GM18907 (cell line): ENCODE data around the gene PPP2R2C.

Source experiments
- ATAC-seq: cut with Tn5 transposase; IDR thresholded peaks from one replicate; pipeline ENCODE4 v1.9.1; 2021; ENCODE audit warnings: mild to moderate bottlenecking, moderate library complexity; ENCODE audit not compliant: unreplicated experiment

The PPP2R2C gene

GRCh38 chr4:6472387-6473263 lies at the start of gene PPP2R2C:
PPP2R2C (minus strand) TSS chr4:6472614; CDS start chr4:6472229, 385 bp downstream.
- ATAC-seq, result no peak

GRCh38 chr4:6520978-6521377 lies 48.6 kb upstream of the PPP2R2C start:
- no peak for ATAC-seq

- ATAC-seq, result no peak
Measured at GRCh38 chr4:6520051-6520636, 47.7 kb upstream of the PPP2R2C start.

GRCh38 chr4:6517171-6517570 lies 44.8 kb upstream of the PPP2R2C start:
- ATAC-seq, result no peak

GRCh38 chr4:6516762-6517161 lies 44.3 kb upstream of the PPP2R2C start:
- no peak for ATAC-seq

- no peak for ATAC-seq
Measured at GRCh38 chr4:6516281-6516680, 43.9 kb upstream of the PPP2R2C start.

- ATAC-seq, result no peak
Measured at GRCh38 chr4:6513678-6514077, 41.3 kb upstream of the PPP2R2C start.

- ATAC-seq, result no peak
Measured at GRCh38 chr4:6509587-6509986, 37.2 kb upstream of the PPP2R2C start.

GRCh38 chr4:6507345-6507744 lies 34.9 kb upstream of the PPP2R2C start:
- no peak for ATAC-seq

- ATAC-seq, result no peak
Measured at GRCh38 chr4:6506616-6507140, 34.3 kb upstream of the PPP2R2C start.

GRCh38 chr4:6504900-6505496 lies 32.6 kb upstream of the PPP2R2C start:
- no peak for ATAC-seq

- ATAC-seq, result no peak
Measured at GRCh38 chr4:6502747-6503465, 30.5 kb upstream of the PPP2R2C start.

- no peak for ATAC-seq
Measured at GRCh38 chr4:6502147-6502546, 29.7 kb upstream of the PPP2R2C start.

- no peak for ATAC-seq
Measured at GRCh38 chr4:6501171-6501570, 28.8 kb upstream of the PPP2R2C start.

GRCh38 chr4:6500481-6501140 lies 28.2 kb upstream of the PPP2R2C start:
- ATAC-seq, result no peak

- ATAC-seq, result no peak
Measured at GRCh38 chr4:6499238-6499600, 26.8 kb upstream of the PPP2R2C start.

- no peak for ATAC-seq
Measured at GRCh38 chr4:6498511-6499237, 26.3 kb upstream of the PPP2R2C start.

- no peak for ATAC-seq
Measured at GRCh38 chr4:6497796-6498195, 25.4 kb upstream of the PPP2R2C start.

GRCh38 chr4:6495736-6496135 lies 23.3 kb upstream of the PPP2R2C start:
- no peak for ATAC-seq

- no peak for ATAC-seq
Measured at GRCh38 chr4:6495296-6495590, 22.8 kb upstream of the PPP2R2C start.
